Tibial nerve (tissue), 3 donors: ENCODE results near the gene ADPGK.

Experiments
- CTCF ChIP-seq, 5 experiments: fragments of 200-600 bp in 3 of 5; fragments of 450-650 bp in 2 of 5; sonication (generic) in 3 of 5; IDR thresholded peaks; one replicate each; pipeline ENCODE4 v1.5.1; 2016 to 2019; ENCODE audit warnings: antibody characterized with exemption in 5 of 5, mild to moderate bottlenecking in 3 of 5, moderate library complexity in 2 of 5
- POLR2A ChIP-seq, 2 donors: fragments of 450-650 bp; IDR thresholded peaks; one replicate each; pipeline ENCODE4 v1.6.1; 2017; ENCODE audit warnings: antibody characterized with exemption in 2 of 2, mild to moderate bottlenecking in 2 of 2, moderate library complexity in 2 of 2

GRCh38 chr15:72737061-72737460 is 46.5 kb downstream of the ADPGK start:
- TF ChIP-seq CTCF (IDR thresholded peaks at IDR 0.05) (no peak), POLR2A (IDR thresholded peaks at IDR 0.05) (no peak)
